Activated T-helper 1 cell treated with anti-CD3 and anti-CD28 coated beads, Interleukin-2, amount 50 U/mL, for 16 hours (primary cell): ENCODE data around the gene SVOP.

Experiments used
- DNase-seq, 2 donors: peaks; one replicate each; pipeline ENCODE4 v3.0.0-alpha.2; 2020; ENCODE audit warnings: low read depth in 1 of 2, low spot score in 1 of 2

The SVOP gene

GRCh38 chr12:108980831-108981618 is 39.8 kb downstream of the SVOP start:
- DNase-seq, result no peak

GRCh38 chr12:108977360-108977759 is 43.5 kb downstream of the SVOP start:
- no peak for DNase-seq

GRCh38 chr12:108975024-108975593 is 45.8 kb downstream of the SVOP start:
- no peak for DNase-seq

- DNase-seq, result no peak
Measured at GRCh38 chr12:108973629-108974152, 47.2 kb downstream of the SVOP start.

- no peak for DNase-seq
Measured at GRCh38 chr12:108972358-108972757, 48.5 kb downstream of the SVOP start.

DNA sequence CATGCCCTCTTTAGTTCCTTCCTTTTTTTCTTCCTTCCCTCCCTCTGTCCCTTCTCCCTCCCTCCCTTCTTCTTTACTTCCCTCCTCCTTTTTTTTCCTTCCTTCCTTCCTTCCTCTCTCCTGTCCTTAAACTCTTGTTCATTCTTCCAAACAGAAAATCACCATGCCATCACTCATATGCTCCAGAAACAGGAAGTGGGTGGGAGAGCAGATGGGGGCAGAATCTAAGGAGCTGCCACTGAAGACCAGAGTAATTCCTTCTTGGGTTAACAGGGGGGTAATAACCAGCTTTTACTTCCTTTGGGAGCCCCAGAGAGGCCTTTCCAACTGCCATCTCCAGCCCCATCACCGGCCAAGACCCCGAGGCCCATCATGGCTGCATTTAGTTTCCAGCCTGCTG is 51.2 kb downstream of the SVOP start:
- DNase-seq, result no peak

GRCh38 chr12:108967869-108968540 is 52.9 kb downstream of the SVOP start:
- no peak for DNase-seq

DNA sequence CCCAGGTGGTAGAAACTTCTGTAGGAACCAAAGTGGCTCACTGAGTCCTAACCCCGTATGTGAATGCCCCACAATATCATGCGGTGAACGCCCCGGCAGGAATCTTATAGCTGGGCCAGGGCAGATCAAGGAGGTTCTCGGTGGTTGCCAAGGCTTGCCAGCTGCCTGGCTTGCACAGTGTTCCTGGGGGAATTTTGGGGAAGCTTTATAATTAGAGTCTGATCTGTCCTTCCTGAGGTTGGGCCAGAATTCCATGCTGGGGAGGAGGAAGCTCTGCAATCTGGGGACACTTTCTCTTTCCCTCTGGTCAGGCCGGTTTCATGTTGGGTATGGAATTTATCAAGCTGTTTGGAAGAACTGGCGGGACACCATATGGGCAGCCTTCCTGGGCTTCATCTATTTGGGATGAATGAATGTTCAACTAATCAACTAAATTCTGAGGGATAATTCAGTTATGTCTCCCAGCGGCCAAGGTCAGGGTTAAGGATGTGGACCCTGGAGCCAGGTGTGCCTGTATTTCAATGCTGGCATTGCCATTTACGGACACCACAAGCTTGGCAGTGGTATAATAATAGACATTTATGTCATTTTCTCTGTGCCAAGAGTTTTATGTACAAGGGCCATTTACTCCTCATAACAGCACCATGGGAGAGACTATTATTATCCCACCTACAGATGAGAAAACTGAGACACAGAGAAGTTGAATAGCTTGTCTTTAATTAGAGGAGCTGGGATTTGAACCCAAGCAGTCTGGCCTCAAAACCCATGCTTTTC is 54.3 kb downstream of the SVOP start:
- DNase-seq, result no peak

- no peak for DNase-seq
Measured at GRCh38 chr12:108965886-108966285, 55.0 kb downstream of the SVOP start.

DNA sequence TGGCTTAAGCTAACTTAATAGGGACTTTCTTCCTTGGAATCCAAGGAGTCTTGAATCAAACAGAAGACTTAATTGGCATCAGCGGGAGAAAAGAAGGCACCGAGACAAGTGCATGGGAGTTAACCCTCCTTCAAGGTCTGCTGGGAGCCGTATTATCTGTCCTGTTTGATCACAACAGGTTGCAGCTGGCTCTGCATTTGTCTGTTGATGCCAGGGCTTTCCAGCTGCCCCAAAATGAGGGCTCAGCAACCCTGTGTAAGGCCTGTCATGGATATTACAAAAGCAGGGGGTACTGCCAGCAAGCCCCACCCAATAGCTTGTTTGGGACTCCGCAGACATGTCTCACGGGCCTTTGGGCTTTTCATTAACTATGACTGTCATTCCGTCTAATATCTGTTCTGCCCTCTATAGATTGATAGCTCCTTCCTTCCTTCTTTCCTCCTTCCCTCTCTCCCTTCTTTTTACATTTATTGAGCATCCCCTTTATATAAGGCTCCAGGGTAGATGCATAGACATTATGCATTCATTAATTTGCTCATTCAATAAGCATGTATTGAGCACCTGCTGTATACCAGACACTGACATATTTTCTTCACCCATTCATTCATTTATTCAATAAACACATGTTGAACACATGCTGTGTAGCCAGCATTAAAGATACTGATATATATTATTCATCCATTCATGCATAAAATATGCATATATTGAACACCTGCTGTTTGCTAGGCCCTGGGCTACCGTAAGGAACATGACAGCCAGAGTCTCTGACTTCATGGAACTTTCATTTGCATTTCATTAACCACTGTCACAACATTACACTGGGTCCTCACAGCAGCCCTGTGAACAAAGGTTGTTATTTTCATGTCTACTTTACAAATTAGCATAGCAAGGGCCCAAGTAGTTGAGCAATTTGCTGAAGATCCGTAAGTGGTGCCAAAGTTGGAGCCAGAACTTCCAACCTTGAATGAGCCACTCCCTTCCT is 56.2 kb downstream of the SVOP start:
- no peak for DNase-seq

GRCh38 chr12:108962256-108962655 is 58.6 kb downstream of the SVOP start:
- DNase-seq, result no peak

GRCh38 chr12:108959748-108960655 is 60.9 kb downstream of the SVOP start:
- no peak for DNase-seq

DNA sequence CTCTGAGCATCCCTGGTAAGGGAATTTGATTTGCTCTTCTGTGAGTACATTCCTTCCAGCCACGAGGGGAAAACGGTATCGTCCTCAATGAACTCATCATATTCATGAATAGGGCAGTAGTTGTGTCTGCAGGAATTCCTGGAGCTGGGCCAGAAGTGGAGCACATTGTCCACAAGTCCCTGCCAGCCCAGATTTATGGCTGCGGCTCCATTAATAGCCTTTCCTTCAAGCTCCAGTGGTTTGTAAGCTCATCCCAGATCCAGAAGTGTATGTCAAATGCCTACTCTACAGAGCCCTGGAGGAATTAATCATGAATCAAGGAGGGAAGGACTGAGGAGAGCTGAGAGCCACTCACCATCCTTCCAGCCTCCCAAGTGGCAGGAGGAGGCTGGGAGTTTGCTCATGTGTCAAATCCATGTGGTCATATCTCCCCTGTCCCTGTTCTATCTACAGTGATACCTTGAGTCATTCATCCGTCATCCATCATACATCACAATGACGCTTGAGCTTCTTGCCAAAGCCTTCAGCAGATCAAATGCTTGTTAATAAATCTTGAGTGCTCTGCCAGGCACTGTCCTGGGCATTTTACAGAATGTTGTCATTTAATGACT is 65.5 kb downstream of the SVOP start:
- no peak for DNase-seq

GRCh38 chr12:108950991-108951739 is 69.7 kb downstream of the SVOP start:
- DNase-seq, result peak; percentile 35 to 46

- no peak for DNase-seq
Measured at GRCh38 chr12:108949976-108950375, 70.9 kb downstream of the SVOP start.

DNA sequence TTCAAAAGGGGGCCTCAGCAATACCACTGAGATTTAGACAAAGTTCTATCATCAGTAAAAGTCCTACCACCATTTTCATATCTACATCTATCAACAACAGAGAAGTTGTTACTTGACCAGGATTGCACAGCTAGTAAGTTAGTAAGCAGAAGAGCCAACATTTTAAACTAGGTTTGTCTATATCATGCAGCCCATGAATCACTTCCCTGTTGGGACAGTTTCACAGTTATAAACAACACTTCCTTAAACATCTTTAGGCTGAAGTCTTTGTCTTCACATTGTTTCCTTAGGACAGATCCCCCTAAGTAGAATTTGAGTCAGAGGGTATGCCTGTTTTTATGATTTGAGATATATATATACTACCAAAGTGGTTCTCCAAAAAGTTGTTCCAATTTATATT is 72.5 kb downstream of the SVOP start:
- no peak for DNase-seq

- no peak for DNase-seq
Measured at GRCh38 chr12:108947097-108947496, 73.8 kb downstream of the SVOP start.

GRCh38 chr12:108940138-108940537 is 80.7 kb downstream of the SVOP start:
- no peak for DNase-seq
